ENCODE results near the gene PIN1.

DNA sequence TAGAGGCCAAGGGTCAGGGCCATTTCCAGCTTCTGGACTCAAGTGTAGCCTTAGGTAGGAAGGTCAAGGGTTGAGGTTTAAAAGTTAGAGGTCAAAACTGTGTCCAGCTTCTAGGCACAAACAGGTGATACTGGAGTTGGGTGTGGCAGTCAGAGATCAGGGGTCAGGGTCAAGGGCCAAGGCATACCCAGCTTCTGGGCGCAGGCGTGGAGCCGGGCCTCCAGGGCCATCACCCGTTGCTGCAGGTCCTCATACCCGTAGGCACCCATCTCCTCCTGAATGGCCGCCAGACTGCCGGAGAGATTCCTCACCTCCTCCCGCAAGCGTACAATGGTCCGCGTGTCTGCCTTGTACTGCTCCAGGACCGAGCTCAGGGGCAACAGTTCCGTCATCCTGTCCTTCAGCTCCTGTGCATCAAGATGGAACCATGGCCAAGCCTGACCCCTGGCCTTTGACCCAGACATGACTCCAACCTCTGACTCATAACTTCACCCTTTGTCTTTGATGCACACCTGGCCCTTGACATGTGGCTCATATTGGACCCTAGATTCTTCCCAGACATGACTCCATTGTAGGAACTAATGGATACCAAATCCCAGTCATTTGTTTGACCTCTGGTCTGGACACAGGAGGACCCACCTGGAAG, 22.1 kb downstream of the PIN1 start:
- TF ChIP-seq, protein P1, sequence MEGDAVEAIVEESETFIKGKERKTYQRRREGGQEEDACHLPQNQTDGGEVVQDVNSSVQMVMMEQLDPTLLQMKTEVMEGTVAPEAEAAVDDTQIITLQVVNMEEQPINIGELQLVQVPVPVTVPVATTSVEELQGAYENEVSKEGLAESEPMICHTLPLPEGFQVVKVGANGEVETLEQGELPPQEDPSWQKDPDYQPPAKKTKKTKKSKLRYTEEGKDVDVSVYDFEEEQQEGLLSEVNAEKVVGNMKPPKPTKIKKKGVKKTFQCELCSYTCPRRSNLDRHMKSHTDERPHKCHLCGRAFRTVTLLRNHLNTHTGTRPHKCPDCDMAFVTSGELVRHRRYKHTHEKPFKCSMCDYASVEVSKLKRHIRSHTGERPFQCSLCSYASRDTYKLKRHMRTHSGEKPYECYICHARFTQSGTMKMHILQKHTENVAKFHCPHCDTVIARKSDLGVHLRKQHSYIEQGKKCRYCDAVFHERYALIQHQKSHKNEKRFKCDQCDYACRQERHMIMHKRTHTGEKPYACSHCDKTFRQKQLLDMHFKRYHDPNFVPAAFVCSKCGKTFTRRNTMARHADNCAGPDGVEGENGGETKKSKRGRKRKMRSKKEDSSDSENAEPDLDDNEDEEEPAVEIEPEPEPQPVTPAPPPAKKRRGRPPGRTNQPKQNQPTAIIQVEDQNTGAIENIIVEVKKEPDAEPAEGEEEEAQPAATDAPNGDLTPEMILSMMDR (IDR thresholded peaks at IDR 0.05; ENCODE audit: poor library complexity, severe bottlenecking) = no peak
- TF ChIP-seq TAF1 (IDR thresholded peaks at IDR 0.05; ENCODE audit: low read depth) = no peak
- TF ChIP-seq EP300 (conservative IDR thresholded peaks at IDR 0.05; ENCODE audit: poor library complexity, severe bottlenecking) = no peak
